Omental fat pad (tissue), 4 donors: ENCODE results near the gene RNF212B. TPM values are rescaled to one million over a fixed set of nuclear protein-coding genes. Genes with fewer than 3 reads are reported as not detected.
A peak's percentile ranks its signal among the peaks of the same experiment; 100 is the strongest.

ENCODE experiments used
- ATAC-seq: fragments of 150-250 bp; one replicate; pipeline ENCODE4 v1.9.1; 2016; ENCODE audit warnings: mild to moderate bottlenecking, moderate library complexity; ENCODE audit not compliant: low FRiP score
- DNase-seq: peaks from one replicate; pipeline ENCODE4 v3.0.0-alpha.2; 2019; ENCODE audit warnings: low spot score
- CTCF ChIP-seq, 3 donors: fragments of 450-650 bp; IDR thresholded peaks; one replicate each; pipeline ENCODE4 v1.5.1; 2016 to 2017; ENCODE audit warnings: antibody characterized with exemption in 3 of 3, mild to moderate bottlenecking in 3 of 3, moderate library complexity in 2 of 3
- total RNA-seq, 4 donors: library from RNA; depleted of rRNA; stranded (reverse); fragments of >200 nt; gene quantifications; one replicate each; pipeline ENCODE4 v1.1.0, GENCODE V29; 2016

The RNF212B gene
- total RNA-seq, 4 donors from 2014 or later, result not detected

- ATAC-seq (no peak), DNase-seq (no peak)
- TF ChIP-seq CTCF (IDR thresholded peaks at IDR 0.05), result no peak
These were observed 61.6 kb downstream of the RNF212B start for GRCh38 chr14:23299211-23299957.

- no peak for TF ChIP-seq CTCF (IDR thresholded peaks at IDR 0.05)
- ATAC-seq (no peak), DNase-seq (no peak)
These were observed 62.4 kb downstream of the RNF212B start for GRCh38 chr14:23299986-23300686.

GRCh38 chr14:23300687-23301223 is 63.0 kb downstream of the RNF212B start:
- DNase-seq (no peak), ATAC-seq (no peak)
- TF ChIP-seq CTCF (IDR thresholded peaks at IDR 0.05), result no peak

- ATAC-seq (peak; percentile 89), DNase-seq (peak; percentile 78)
- peak in 1 of 3 donors; percentile 68 for TF ChIP-seq CTCF (IDR thresholded peaks at IDR 0.05)
These were observed 63.7 kb downstream of the RNF212B start for GRCh38 chr14:23301288-23301968.

- TF ChIP-seq CTCF (IDR thresholded peaks at IDR 0.05), result no peak
- ATAC-seq (peak; percentile 4), DNase-seq (no peak)
These were observed 64.2 kb downstream of the RNF212B start for GRCh38 chr14:23301969-23302289.

GRCh38 chr14:23302290-23303225 is 64.8 kb downstream of the RNF212B start, which contains the start of gene PPP1R3E:
PPP1R3E (minus strand) TSS chr14:23302859; CDS start chr14:23302576, 283 bp downstream.
- TF ChIP-seq CTCF (IDR thresholded peaks at IDR 0.05), result no peak
- DNase-seq (no peak), ATAC-seq (peak; percentile 40)
